ENCODE data around the gene FEM1C.

The FEM1C gene

GRCh38 chr5:115524199-115524847, 20.3 kb downstream of the FEM1C start:
- no peak for DNase-seq (ENCODE audit: extremely low read depth in 1 of 2, low read depth in 1 of 2)

GRCh38 chr5:115522832-115523403, 21.7 kb downstream of the FEM1C start:
- DNase-seq (ENCODE audit: extremely low read depth in 1 of 2, low read depth in 1 of 2), result no peak

- no peak for DNase-seq (ENCODE audit: extremely low read depth in 1 of 2, low read depth in 1 of 2)
These were observed 24.4 kb downstream of the FEM1C start for GRCh38 chr5:115520191-115520590.

GRCh38 chr5:115516372-115516771, 28.2 kb downstream of the FEM1C start:
- DNase-seq (ENCODE audit: extremely low read depth in 1 of 2, low read depth in 1 of 2), result no peak

- no peak for DNase-seq (ENCODE audit: extremely low read depth in 1 of 2, low read depth in 1 of 2)
These were observed 30.4 kb downstream of the FEM1C start for GRCh38 chr5:115514220-115514619.

- no peak for DNase-seq (ENCODE audit: extremely low read depth in 1 of 2, low read depth in 1 of 2)
These were observed 32.9 kb downstream of the FEM1C start for GRCh38 chr5:115511632-115512031.

GRCh38 chr5:115510145-115510645, 34.4 kb downstream of the FEM1C start:
- no peak for DNase-seq (ENCODE audit: extremely low read depth in 1 of 2, low read depth in 1 of 2)

- DNase-seq (ENCODE audit: extremely low read depth in 1 of 2, low read depth in 1 of 2), result no peak
These were observed 35.0 kb downstream of the FEM1C start for GRCh38 chr5:115509547-115509946.

GRCh38 chr5:115507681-115508080, 36.9 kb downstream of the FEM1C start:
- no peak for DNase-seq (ENCODE audit: extremely low read depth in 1 of 2, low read depth in 1 of 2)

- DNase-seq (ENCODE audit: extremely low read depth in 1 of 2, low read depth in 1 of 2), result no peak
These were observed 41.2 kb downstream of the FEM1C start for GRCh38 chr5:115503420-115503819.

- no peak for DNase-seq (ENCODE audit: extremely low read depth in 1 of 2, low read depth in 1 of 2)
These were observed 42.9 kb downstream of the FEM1C start for GRCh38 chr5:115501464-115502210.

- DNase-seq (ENCODE audit: extremely low read depth in 1 of 2, low read depth in 1 of 2), result no peak
These were observed 44.4 kb downstream of the FEM1C start for GRCh38 chr5:115500225-115500624.

GRCh38 chr5:115496936-115497576, 47.5 kb downstream of the FEM1C start:
- DNase-seq (ENCODE audit: extremely low read depth in 1 of 2, low read depth in 1 of 2), result no peak

- DNase-seq (ENCODE audit: extremely low read depth in 1 of 2, low read depth in 1 of 2), result no peak
These were observed 49.8 kb downstream of the FEM1C start for GRCh38 chr5:115494570-115495289.

GRCh38 chr5:115490596-115490995, 54.0 kb downstream of the FEM1C start:
- DNase-seq (ENCODE audit: extremely low read depth in 1 of 2, low read depth in 1 of 2), result no peak

GRCh38 chr5:115489733-115490132, 54.8 kb downstream of the FEM1C start:
- no peak for DNase-seq (ENCODE audit: extremely low read depth in 1 of 2, low read depth in 1 of 2)

GRCh38 chr5:115487756-115488155, 56.8 kb downstream of the FEM1C start:
- no peak for DNase-seq (ENCODE audit: extremely low read depth in 1 of 2, low read depth in 1 of 2)

GRCh38 chr5:115487168-115487567, 57.4 kb downstream of the FEM1C start:
- no peak for DNase-seq (ENCODE audit: extremely low read depth in 1 of 2, low read depth in 1 of 2)

- DNase-seq (ENCODE audit: extremely low read depth in 1 of 2, low read depth in 1 of 2), result no peak
These were observed 57.8 kb downstream of the FEM1C start for GRCh38 chr5:115486728-115487127.

- DNase-seq (ENCODE audit: extremely low read depth in 1 of 2, low read depth in 1 of 2), result no peak
These were observed 60.2 kb downstream of the FEM1C start for GRCh38 chr5:115484368-115484767.

GRCh38 chr5:115480900-115481299, 63.7 kb downstream of the FEM1C start:
- DNase-seq (ENCODE audit: extremely low read depth in 1 of 2, low read depth in 1 of 2), result no peak
